ENCODE data around the gene PRIMPOL. TPM values are rescaled to one million over a fixed set of nuclear protein-coding genes. Genes with fewer than 3 reads are reported as not detected.

Gene PRIMPOL
- total RNA-seq, 1 experiment from 2014 or later = 8.3 TPM

DNA sequence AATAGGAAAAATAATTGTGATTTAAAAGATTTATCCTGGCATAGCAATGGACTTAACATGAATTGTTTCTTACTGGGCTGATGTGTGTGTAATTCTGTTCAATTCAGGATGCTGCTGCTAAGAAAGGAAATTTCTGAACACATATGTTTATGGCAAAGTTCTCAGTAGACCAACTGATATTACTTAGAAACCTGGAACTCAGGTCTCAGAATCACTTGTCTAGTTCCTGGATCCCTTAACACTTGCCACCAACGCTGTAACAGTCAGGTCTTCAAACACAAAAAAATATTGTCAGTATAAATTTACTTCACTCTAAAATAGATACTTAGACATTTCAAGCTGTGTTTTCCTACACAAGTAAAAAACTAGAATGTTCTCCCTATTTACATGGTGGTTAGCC is 5.8 kb upstream of the PRIMPOL start (continued):
- TF ChIP-seq, protein P1, sequence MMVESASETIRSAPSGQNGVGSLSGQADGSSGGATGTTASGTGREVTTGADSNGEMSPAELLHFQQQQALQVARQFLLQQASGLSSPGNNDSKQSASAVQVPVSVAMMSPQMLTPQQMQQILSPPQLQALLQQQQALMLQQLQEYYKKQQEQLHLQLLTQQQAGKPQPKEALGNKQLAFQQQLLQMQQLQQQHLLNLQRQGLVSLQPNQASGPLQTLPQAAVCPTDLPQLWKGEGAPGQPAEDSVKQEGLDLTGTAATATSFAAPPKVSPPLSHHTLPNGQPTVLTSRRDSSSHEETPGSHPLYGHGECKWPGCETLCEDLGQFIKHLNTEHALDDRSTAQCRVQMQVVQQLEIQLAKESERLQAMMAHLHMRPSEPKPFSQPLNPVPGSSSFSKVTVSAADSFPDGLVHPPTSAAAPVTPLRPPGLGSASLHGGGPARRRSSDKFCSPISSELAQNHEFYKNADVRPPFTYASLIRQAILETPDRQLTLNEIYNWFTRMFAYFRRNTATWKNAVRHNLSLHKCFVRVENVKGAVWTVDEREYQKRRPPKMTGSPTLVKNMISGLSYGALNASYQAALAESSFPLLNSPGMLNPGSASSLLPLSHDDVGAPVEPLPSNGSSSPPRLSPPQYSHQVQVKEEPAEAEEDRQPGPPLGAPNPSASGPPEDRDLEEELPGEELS (CRISPR knock-in tag; IDR thresholded peaks at IDR 0.05) = no peak
- TF ChIP-seq CREM (CRISPR knock-in tag; IDR thresholded peaks at IDR 0.05) = no peak

DNA sequence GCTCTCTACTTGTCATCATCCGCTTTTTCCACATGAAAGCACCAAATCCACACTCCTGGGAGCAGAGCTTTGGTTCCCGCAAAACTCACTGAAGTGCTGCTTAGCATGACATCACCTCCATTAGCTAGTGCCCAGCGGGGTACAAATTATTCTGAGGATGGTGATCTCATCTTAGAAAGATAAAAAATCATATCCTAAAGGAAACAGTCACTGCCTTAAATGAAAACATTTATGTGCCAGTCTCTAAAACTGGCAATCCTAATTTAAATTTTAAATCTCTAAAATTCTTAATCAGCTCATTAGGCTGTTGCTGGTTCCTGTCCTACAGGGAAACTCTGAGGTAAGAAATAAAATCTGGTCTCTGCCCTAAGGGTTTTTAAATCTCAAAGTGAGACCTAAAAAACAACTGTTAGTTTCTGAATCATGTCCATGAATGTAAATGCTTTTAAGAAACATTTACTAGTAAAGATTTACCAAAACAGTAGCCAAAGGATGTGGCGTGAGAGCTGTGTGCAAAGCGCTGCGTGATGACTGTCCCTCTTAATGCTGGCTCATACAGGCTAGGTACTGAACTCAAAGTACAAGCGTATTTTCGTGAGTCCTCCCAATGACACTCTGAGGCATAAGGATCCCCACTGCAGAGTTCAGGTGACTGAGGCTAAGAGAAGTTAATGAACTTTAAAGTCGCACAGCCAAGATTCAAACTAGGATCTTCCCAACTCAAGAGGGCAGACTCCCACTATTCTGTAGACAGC is 4.8 kb upstream of the PRIMPOL start:
- TF ChIP-seq CBFB (CRISPR knock-in tag; IDR thresholded peaks at IDR 0.05; ENCODE audit: low read depth) (no peak), SMAD4 (CRISPR knock-in tag; IDR thresholded peaks at IDR 0.05) (no peak), CREM (CRISPR knock-in tag; IDR thresholded peaks at IDR 0.05) (no peak), GTF2I (CRISPR knock-in tag; conservative IDR thresholded peaks at IDR 0.05) (no peak), NFATC4 (CRISPR knock-in tag; IDR thresholded peaks at IDR 0.05) (no peak), ZNF317 (CRISPR knock-in tag; IDR thresholded peaks at IDR 0.05; ENCODE audit: borderline replicate concordance, low read depth) (no peak), ZNF219 (CRISPR knock-in tag; IDR thresholded peaks at IDR 0.05; ENCODE audit: borderline replicate concordance) (no peak)
- TF ChIP-seq, protein P2, sequence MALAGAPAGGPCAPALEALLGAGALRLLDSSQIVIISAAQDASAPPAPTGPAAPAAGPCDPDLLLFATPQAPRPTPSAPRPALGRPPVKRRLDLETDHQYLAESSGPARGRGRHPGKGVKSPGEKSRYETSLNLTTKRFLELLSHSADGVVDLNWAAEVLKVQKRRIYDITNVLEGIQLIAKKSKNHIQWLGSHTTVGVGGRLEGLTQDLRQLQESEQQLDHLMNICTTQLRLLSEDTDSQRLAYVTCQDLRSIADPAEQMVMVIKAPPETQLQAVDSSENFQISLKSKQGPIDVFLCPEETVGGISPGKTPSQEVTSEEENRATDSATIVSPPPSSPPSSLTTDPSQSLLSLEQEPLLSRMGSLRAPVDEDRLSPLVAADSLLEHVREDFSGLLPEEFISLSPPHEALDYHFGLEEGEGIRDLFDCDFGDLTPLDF (CRISPR knock-in tag; IDR thresholded peaks at IDR 0.05) = no peak
- ChIA-PET POLR2A (interaction anchor here (0.6 kb wide), 1 partner anchor 31 kb away, joined by 3 read pairs; no protein-coding TSS in a partner anchor), CTCF (interaction anchor here (0.6 to 1.6 kb wide), 2 partner anchors 381 to 383 kb away, joined by 3 to 6 read pairs; no protein-coding TSS in a partner anchor)
- H3K36me3 Mint-ChIP-seq = no peaks in the 10 kb centered on the region; the same call in 1 of the 2 replicates
- H3K4me3 Mint-ChIP-seq = peak overlapping the region; percentile 41
- ATAC-seq (no peak), DNase-seq (ENCODE audit: low spot score) (no peak)
- H3K27me3 Mint-ChIP-seq (ENCODE audit: low read depth) = no peaks in the 10 kb centered on the region
- H3K4me1 Mint-ChIP-seq = peaks cover 73% of the 10 kb centered on the region
- H3K27ac Mint-ChIP-seq = peak overlapping the region; percentile 96
- H3K9me3 Mint-ChIP-seq = no peaks in the 10 kb centered on the region

DNA sequence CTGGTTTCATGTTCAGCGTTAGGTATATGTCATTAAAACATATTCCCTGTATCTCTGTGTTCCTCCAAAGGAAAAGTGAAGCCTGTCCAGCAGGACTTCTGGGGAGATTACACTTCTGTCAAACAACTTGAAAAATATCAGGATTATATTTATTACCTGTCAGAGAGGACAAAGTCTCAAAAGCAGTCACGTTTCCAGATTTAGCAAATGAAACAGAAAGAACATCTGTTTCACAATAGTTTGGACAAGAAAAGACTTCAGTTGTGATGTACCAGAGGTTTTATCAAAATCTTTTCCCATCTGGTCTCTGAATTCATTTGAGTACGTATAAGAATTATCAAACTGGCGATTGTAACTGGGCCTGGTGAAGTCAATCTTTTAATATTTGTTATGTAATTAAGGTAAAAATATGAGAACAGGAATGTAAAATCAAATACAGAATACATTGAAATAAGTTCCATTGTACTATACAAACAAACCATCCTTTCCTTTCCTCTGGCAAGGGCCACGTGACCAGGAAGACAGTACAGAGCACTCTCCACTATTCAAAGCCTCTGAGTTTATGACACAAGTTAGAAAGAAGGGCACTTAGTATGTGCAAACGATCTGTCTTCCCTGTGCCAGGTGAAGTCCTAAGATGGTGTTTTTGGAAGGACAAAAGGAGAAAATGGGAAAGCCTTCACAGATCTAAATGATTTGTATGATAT is 3.5 kb upstream of the PRIMPOL start:
- peaks cover 72% of the 10 kb centered on the region for H3K4me1 Mint-ChIP-seq
- DNase-seq (ENCODE audit: low spot score) (no peak), ATAC-seq (no peak)
- no peaks in the 10 kb centered on the region for H3K27me3 Mint-ChIP-seq (ENCODE audit: low read depth)
- H3K9me3 Mint-ChIP-seq = no peaks in the 10 kb centered on the region
- H3K27ac Mint-ChIP-seq = peak overlapping the region; percentile 16; the same call in 1 of the 2 replicates
- H3K36me3 Mint-ChIP-seq = no peaks in the 10 kb centered on the region; the same call in 1 of the 2 replicates
- ChIA-PET CTCF (no interaction called here), POLR2A (no interaction called here)
- peak overlapping the region; percentile 88 for H3K4me3 Mint-ChIP-seq
- TF ChIP-seq, protein P3, sequence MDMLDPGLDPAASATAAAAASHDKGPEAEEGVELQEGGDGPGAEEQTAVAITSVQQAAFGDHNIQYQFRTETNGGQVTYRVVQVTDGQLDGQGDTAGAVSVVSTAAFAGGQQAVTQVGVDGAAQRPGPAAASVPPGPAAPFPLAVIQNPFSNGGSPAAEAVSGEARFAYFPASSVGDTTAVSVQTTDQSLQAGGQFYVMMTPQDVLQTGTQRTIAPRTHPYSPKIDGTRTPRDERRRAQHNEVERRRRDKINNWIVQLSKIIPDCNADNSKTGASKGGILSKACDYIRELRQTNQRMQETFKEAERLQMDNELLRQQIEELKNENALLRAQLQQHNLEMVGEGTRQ (CRISPR knock-in tag; IDR thresholded peaks at IDR 0.05) = peak; percentile 45; the same call in 1 of the 2 replicates
- no peak for TF ChIP-seq ESRRA (CRISPR knock-in tag; IDR thresholded peaks at IDR 0.05; ENCODE audit: borderline replicate concordance)
- TF ChIP-seq, protein P4, sequence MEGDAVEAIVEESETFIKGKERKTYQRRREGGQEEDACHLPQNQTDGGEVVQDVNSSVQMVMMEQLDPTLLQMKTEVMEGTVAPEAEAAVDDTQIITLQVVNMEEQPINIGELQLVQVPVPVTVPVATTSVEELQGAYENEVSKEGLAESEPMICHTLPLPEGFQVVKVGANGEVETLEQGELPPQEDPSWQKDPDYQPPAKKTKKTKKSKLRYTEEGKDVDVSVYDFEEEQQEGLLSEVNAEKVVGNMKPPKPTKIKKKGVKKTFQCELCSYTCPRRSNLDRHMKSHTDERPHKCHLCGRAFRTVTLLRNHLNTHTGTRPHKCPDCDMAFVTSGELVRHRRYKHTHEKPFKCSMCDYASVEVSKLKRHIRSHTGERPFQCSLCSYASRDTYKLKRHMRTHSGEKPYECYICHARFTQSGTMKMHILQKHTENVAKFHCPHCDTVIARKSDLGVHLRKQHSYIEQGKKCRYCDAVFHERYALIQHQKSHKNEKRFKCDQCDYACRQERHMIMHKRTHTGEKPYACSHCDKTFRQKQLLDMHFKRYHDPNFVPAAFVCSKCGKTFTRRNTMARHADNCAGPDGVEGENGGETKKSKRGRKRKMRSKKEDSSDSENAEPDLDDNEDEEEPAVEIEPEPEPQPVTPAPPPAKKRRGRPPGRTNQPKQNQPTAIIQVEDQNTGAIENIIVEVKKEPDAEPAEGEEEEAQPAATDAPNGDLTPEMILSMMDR (IDR thresholded peaks at IDR 0.05) = no peak
